GM23338 (cell line): Measurements from ENCODE around the gene CMPK2. TPM values are rescaled to one million over a fixed set of nuclear protein-coding genes. Genes with fewer than 3 reads are reported as not detected.

Experiments used
- ATAC-seq: fragments of 200-7000 bp; cut with Tn5 transposase; 3 replicates; pipeline ENCODE4 v1.9.1; 2020
- DNase-seq: peaks from one replicate; pipeline ENCODE4 v3.0.0-alpha.2; 2015; ENCODE audit warnings: low spot score
- H2AFZ ChIP-seq: fragments of 200-600 bp; sonication (generic); 2 replicates; pipeline ENCODE4 v1.8.0; 2016; ENCODE audit warnings: antibody characterized with exemption, mild to moderate bottlenecking, moderate library complexity
- H3F3A ChIP-seq: fragments of 200-600 bp; sonication (generic); replicated peaks from 2 replicates; pipeline ENCODE4 v1.8.0; 2017; ENCODE audit warnings: antibody characterized with exemption, mixed run types, low read depth
- H3K27ac ChIP-seq: fragments of 200-600 bp; sonication (generic); 2 replicates; pipeline ENCODE4 v1.6.1; 2016; ENCODE audit warnings: low read depth
- H3K27me3 ChIP-seq: fragments of 200-600 bp; sonication (generic); 2 replicates; pipeline ENCODE4 v1.8.0; 2016; ENCODE audit warnings: mild to moderate bottlenecking, mixed run types, moderate library complexity; ENCODE audit not compliant: insufficient read depth
- H3K36me3 ChIP-seq: fragments of 200-600 bp; sonication (generic); 2 replicates; pipeline ENCODE4 v1.8.0; 2016; ENCODE audit warnings: mild to moderate bottlenecking; ENCODE audit not compliant: insufficient read depth
- H3K4me1 ChIP-seq: fragments of 200-600 bp; sonication (generic); 2 replicates; pipeline ENCODE4 v1.8.0; 2016; ENCODE audit warnings: mild to moderate bottlenecking, moderate library complexity; ENCODE audit not compliant: insufficient read depth
- H3K4me2 ChIP-seq: fragments of 200-600 bp; sonication (generic); 2 replicates; pipeline ENCODE4 v1.7.1; 2017; ENCODE audit warnings: mixed run types
- H3K4me3 ChIP-seq: fragments of 200-600 bp; sonication (generic); 2 replicates; pipeline ENCODE4 v1.6.1; 2016; ENCODE audit warnings: mixed run types
- H3K79me2 ChIP-seq: fragments of 200-600 bp; sonication (generic); replicated peaks from 2 replicates; pipeline ENCODE4 v1.8.0; 2017; ENCODE audit warnings: mild to moderate bottlenecking; ENCODE audit not compliant: insufficient read depth
- H3K9me2 ChIP-seq: fragments of 200-600 bp; sonication (generic); 2 replicates; pipeline ENCODE4 v1.8.0; 2017; ENCODE audit not compliant: insufficient read depth
- H4K20me1 ChIP-seq: fragments of 200-600 bp; sonication (generic); replicated peaks from 2 replicates; pipeline ENCODE4 v1.8.0; 2017; ENCODE audit warnings: mild to moderate bottlenecking; ENCODE audit not compliant: insufficient read depth
- H3K27ac Mint-ChIP-seq: 2 replicates; pipeline ENCODE4 v1.8.0; 2020; ENCODE audit warnings: inconsistent platforms, mild to moderate bottlenecking, moderate library complexity, mixed read lengths
- H3K27me3 Mint-ChIP-seq: 3 replicates; pipeline ENCODE4 v1.8.0; 2022; ENCODE audit warnings: low read depth, mild to moderate bottlenecking, moderate library complexity, mixed read lengths, inconsistent platforms; ENCODE audit not compliant: insufficient read depth, poor library complexity
- H3K36me3 Mint-ChIP-seq: 3 replicates; pipeline ENCODE4 v1.8.0; 2021; ENCODE audit warnings: low read depth, mild to moderate bottlenecking, inconsistent platforms, moderate library complexity, mixed read lengths
- H3K4me1 Mint-ChIP-seq: 3 replicates; pipeline ENCODE4 v1.8.0; 2020; ENCODE audit warnings: mild to moderate bottlenecking, inconsistent platforms, mixed read lengths
- H3K4me3 Mint-ChIP-seq: 3 replicates; pipeline ENCODE4 v1.8.0; 2021; ENCODE audit warnings: moderate library complexity, mild to moderate bottlenecking, inconsistent platforms, mixed read lengths
- H3K9me3 Mint-ChIP-seq: 3 replicates; pipeline ENCODE4 v1.8.0; 2020; ENCODE audit warnings: moderate library complexity, mild to moderate bottlenecking, inconsistent platforms, mixed read lengths
- JUNB ChIP-seq: IDR thresholded peaks from one replicate; pipeline ENCODE4 v1.6.1; 2016; ENCODE audit warnings: antibody characterized with exemption; ENCODE audit not compliant: unreplicated experiment
- NANOG ChIP-seq: IDR thresholded peaks from 2 replicates; pipeline ENCODE4 v1.6.1; 2016; ENCODE audit warnings: antibody characterized with exemption, borderline replicate concordance
- polyA plus RNA-seq: library from polyadenylated mRNA; unstranded; fragments of >200 nt; fragmentation: Nextera tagmentation; extraction: Ambion mirVana; gene quantifications from 2 replicates; pipeline ENCODE4 v1.2.1, GENCODE V29; 2016
- total RNA-seq: library from RNA; depleted of rRNA; stranded (reverse); fragments of >200 nt; shearing (Covaris generic); gene quantifications from 2 replicates; pipeline ENCODE4 v1.2.3, GENCODE V29; 2014
- TF ChIP-seq, protein P1 (sequence below): fragments of 250-450 bp; sonication (Bioruptor Pico); IDR thresholded peaks from 2 replicates; pipeline ENCODE4 v1.5.0; 2020; ENCODE audit warnings: mild to moderate bottlenecking, moderate library complexity
- TF ChIP-seq, protein P2 (sequence below): IDR thresholded peaks from one replicate; pipeline ENCODE4 v1.6.1; 2018; ENCODE audit warnings: antibody characterized with exemption; ENCODE audit not compliant: unreplicated experiment
- TF ChIP-seq, protein P3 (sequence below): IDR thresholded peaks from 2 replicates; pipeline ENCODE4 v1.6.1; 2016; ENCODE audit warnings: antibody characterized with exemption

Gene CMPK2
- total and polyA plus RNA-seq, 2 experiments from 2014 or later = 0.13 to 0.56 TPM

DNA sequence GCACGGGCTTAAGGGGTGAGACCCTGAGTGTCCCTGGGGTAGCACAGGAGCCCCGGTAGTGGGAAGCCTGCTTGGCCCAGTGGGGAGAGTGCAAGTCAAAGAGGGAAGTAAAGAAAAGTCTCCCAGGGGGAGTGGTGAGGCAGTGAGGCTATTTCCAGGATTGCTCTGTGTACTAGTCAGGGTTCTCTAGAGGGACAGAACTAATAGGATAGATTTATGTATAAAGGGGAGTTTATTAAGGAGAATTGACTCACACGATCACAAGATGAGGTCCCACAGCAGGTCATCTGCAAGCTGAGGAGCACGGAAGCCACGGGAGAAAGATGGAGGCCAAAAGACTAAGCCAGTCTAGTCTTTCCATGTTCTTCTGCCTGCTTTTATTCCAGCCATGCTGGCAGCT lies 45.5 kb downstream of the CMPK2 start:
- Histone ChIP-seq H2AFZ (no peak overlapping the region), H3K4me2 (no peak overlapping the region), H3K27me3 (no peaks in the 10 kb centered on the region), H3K79me2 (no peaks in the 10 kb centered on the region), H4K20me1 (no peaks in the 10 kb centered on the region), H3K4me3 (no peak overlapping the region), H3F3A (no peaks in the 10 kb centered on the region), H3K4me1 (0 out of 2 replicates have a peak, but pooled peaks cover 3% of the 10 kb centered on the region), H3K27ac (no peak overlapping the region), H3K36me3 (no peaks in the 10 kb centered on the region), H3K9me2 (peaks cover 3% of the 10 kb centered on the region; the same call in 1 of the 2 replicates)
- ATAC-seq = no peak
- Mint-ChIP-seq H3K27ac (no peak overlapping the region), H3K27me3 (no peaks in the 10 kb centered on the region), H3K36me3 (0 out of 3 replicates have a peak, but pooled peaks cover 3% of the 10 kb centered on the region), H3K4me1 (no peaks in the 10 kb centered on the region), H3K9me3 (peaks cover 34% of the 10 kb centered on the region), H3K4me3 (no peak overlapping the region)
- TF ChIP-seq, protein P1, sequence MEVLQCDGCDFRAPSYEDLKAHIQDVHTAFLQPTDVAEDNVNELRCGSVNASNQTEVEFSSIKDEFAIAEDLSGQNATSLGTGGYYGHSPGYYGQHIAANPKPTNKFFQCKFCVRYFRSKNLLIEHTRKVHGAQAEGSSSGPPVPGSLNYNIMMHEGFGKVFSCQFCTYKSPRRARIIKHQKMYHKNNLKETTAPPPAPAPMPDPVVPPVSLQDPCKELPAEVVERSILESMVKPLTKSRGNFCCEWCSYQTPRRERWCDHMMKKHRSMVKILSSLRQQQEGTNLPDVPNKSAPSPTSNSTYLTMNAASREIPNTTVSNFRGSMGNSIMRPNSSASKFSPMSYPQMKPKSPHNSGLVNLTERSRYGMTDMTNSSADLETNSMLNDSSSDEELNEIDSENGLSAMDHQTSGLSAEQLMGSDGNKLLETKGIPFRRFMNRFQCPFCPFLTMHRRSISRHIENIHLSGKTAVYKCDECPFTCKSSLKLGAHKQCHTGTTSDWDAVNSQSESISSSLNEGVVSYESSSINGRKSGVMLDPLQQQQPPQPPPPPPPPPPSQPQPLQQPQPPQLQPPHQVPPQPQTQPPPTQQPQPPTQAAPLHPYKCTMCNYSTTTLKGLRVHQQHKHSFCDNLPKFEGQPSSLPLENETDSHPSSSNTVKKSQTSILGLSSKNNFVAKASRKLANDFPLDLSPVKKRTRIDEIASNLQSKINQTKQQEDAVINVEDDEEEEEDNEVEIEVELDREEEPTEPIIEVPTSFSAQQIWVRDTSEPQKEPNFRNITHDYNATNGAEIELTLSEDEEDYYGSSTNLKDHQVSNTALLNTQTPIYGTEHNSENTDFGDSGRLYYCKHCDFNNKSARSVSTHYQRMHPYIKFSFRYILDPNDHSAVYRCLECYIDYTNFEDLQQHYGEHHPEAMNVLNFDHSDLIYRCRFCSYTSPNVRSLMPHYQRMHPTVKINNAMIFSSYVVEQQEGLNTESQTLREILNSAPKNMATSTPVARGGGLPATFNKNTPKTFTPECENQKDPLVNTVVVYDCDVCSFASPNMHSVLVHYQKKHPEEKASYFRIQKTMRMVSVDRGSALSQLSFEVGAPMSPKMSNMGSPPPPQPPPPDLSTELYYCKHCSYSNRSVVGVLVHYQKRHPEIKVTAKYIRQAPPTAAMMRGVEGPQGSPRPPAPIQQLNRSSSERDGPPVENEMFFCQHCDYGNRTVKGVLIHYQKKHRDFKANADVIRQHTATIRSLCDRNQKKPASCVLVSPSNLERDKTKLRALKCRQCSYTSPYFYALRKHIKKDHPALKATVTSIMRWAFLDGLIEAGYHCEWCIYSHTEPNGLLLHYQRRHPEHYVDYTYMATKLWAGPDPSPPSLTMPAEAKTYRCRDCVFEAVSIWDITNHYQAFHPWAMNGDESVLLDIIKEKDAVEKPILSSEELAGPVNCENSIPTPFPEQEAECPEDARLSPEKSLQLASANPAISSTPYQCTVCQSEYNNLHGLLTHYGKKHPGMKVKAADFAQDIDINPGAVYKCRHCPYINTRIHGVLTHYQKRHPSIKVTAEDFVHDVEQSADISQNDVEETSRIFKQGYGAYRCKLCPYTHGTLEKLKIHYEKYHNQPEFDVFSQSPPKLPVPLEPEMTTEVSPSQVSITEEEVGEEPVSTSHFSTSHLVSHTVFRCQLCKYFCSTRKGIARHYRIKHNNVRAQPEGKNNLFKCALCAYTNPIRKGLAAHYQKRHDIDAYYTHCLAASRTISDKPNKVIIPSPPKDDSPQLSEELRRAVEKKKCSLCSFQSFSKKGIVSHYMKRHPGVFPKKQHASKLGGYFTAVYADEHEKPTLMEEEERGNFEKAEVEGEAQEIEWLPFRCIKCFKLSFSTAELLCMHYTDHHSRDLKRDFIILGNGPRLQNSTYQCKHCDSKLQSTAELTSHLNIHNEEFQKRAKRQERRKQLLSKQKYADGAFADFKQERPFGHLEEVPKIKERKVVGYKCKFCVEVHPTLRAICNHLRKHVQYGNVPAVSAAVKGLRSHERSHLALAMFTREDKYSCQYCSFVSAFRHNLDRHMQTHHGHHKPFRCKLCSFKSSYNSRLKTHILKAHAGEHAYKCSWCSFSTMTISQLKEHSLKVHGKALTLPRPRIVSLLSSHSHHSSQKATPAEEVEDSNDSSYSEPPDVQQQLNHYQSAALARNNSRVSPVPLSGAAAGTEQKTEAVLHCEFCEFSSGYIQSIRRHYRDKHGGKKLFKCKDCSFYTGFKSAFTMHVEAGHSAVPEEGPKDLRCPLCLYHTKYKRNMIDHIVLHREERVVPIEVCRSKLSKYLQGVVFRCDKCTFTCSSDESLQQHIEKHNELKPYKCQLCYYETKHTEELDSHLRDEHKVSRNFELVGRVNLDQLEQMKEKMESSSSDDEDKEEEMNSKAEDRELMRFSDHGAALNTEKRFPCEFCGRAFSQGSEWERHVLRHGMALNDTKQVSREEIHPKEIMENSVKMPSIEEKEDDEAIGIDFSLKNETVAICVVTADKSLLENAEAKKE (CRISPR knock-in tag) = no peak
- TF ChIP-seq, protein P2, sequence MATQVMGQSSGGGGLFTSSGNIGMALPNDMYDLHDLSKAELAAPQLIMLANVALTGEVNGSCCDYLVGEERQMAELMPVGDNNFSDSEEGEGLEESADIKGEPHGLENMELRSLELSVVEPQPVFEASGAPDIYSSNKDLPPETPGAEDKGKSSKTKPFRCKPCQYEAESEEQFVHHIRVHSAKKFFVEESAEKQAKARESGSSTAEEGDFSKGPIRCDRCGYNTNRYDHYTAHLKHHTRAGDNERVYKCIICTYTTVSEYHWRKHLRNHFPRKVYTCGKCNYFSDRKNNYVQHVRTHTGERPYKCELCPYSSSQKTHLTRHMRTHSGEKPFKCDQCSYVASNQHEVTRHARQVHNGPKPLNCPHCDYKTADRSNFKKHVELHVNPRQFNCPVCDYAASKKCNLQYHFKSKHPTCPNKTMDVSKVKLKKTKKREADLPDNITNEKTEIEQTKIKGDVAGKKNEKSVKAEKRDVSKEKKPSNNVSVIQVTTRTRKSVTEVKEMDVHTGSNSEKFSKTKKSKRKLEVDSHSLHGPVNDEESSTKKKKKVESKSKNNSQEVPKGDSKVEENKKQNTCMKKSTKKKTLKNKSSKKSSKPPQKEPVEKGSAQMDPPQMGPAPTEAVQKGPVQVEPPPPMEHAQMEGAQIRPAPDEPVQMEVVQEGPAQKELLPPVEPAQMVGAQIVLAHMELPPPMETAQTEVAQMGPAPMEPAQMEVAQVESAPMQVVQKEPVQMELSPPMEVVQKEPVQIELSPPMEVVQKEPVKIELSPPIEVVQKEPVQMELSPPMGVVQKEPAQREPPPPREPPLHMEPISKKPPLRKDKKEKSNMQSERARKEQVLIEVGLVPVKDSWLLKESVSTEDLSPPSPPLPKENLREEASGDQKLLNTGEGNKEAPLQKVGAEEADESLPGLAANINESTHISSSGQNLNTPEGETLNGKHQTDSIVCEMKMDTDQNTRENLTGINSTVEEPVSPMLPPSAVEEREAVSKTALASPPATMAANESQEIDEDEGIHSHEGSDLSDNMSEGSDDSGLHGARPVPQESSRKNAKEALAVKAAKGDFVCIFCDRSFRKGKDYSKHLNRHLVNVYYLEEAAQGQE = no peak
- TF ChIP-seq JUNB (no peak), NANOG (no peak)
- TF ChIP-seq, protein P3, sequence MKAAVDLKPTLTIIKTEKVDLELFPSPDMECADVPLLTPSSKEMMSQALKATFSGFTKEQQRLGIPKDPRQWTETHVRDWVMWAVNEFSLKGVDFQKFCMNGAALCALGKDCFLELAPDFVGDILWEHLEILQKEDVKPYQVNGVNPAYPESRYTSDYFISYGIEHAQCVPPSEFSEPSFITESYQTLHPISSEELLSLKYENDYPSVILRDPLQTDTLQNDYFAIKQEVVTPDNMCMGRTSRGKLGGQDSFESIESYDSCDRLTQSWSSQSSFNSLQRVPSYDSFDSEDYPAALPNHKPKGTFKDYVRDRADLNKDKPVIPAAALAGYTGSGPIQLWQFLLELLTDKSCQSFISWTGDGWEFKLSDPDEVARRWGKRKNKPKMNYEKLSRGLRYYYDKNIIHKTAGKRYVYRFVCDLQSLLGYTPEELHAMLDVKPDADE = no peak
- DNase-seq = no peak
